ENCODE data around the gene SLC30A4. TPM values are rescaled to one million over a fixed set of nuclear protein-coding genes. Genes with fewer than 3 reads are reported as not detected.

SLC30A4 gene
- total RNA-seq, 2 experiments from 2014 or later = 2.2 to 2.6 TPM

DNA sequence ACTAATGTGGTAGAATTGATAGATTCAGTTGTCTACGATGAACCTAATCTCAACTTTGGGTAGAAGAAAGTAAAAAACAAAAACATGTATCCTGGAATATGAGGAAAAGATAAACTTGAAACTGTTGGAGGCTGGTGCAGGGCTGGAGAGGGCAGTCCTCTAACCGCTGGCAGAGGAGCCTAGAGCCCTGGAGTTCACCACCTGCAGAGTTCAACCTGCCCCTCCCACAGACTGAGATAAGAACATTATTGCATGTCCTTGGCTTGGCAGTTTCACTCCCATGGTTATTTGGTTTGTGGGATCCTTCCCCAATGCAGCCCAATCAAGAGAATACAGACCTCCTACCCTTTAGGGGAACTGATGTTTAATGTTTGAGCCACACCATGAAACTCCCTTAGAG lies 91.0 kb downstream of the SLC30A4 start:
- ChIA-PET POLR2A (no interaction called here), CTCF (interaction anchor here (0.8 to 3.2 kb wide), 5 partner anchors 16 to 157 kb away, joined by 3 to 69 read pairs (median 8); no protein-coding TSS in a partner anchor)

- CTCF ChIA-PET = interaction anchor here (0.5 to 3.2 kb wide), 28 partner anchors 11 to 304 kb away, joined by 3 to 69 read pairs (median 3); no protein-coding TSS in a partner anchor
- POLR2A ChIA-PET = interaction anchor here (0.7 kb wide), 1 partner anchor 163 kb away, joined by 7 read pairs; no protein-coding TSS in a partner anchor
Observed at GRCh38 chr15:45429941-45430792, 92.4 kb downstream of the SLC30A4 start.

Other genes with a start within 250 kb of the SLC30A4 start
- 1 to 10 TPM; 2.1 to 3.0 TPM for gene GATM, start 144.2 kb downstream of the SLC30A4 start, total RNA-seq
- gene BLOC1S6, start 64.6 kb upstream of the SLC30A4 start, total RNA-seq = 10 to 100 TPM; 47.6 to 54.4 TPM
- 10 to 100 TPM; 63.8 to 65.9 TPM for gene SQOR, start 112.3 kb upstream of the SLC30A4 start, total RNA-seq

All from activated CD8-positive, alpha-beta memory T cell treated with anti-CD3 and anti-CD28 coated beads for 36 hours (primary cell).